DOHH2 (cell line): ENCODE measurements around the gene IRF9.

ENCODE experiments used
- H3F3A ChIP-seq: fragments of 200-600 bp; sonication (generic), shearing (Covaris generic); 2 replicates; pipeline ENCODE4 v1.6.0; 2016; ENCODE audit warnings: antibody characterized with exemption, mild to moderate bottlenecking; ENCODE audit not compliant: control insufficient read depth, insufficient read depth
- H3K27ac ChIP-seq: fragments of 200-600 bp; sonication (generic); 2 replicates; pipeline ENCODE4 v1.5.1; 2014; ENCODE audit warnings: low read depth, mild to moderate bottlenecking, low read length, moderate library complexity
- H3K27me3 ChIP-seq: fragments of 200-600 bp; sonication (generic); 2 replicates; pipeline ENCODE4 v1.6.1; 2014; ENCODE audit warnings: mild to moderate bottlenecking, low read length, mixed read lengths; ENCODE audit not compliant: control insufficient read depth
- H3K36me3 ChIP-seq: fragments of 200-600 bp; sonication (generic); 2 replicates; pipeline ENCODE4 v1.6.1; 2014; ENCODE audit warnings: mild to moderate bottlenecking, low read length, moderate library complexity, mixed read lengths; ENCODE audit not compliant: control insufficient read depth
- H3K4me1 ChIP-seq: fragments of 200-600 bp; sonication (generic); 2 replicates; pipeline ENCODE4 v1.6.1; 2014; ENCODE audit warnings: mild to moderate bottlenecking, low read length, mixed read lengths; ENCODE audit not compliant: control insufficient read depth
- H3K4me2 ChIP-seq: fragments of 200-600 bp; sonication (generic); 2 replicates; pipeline ENCODE4 v1.6.0; 2014; ENCODE audit warnings: mild to moderate bottlenecking, low read length, moderate library complexity
- H3K4me3 ChIP-seq: fragments of 200-600 bp; sonication (generic); 2 replicates; pipeline ENCODE4 v1.5.1; 2014; ENCODE audit warnings: mild to moderate bottlenecking, low read length, mixed read lengths
- H3K79me2 ChIP-seq: fragments of 200-600 bp; sonication (generic); 2 replicates; pipeline ENCODE4 v1.6.1; 2014; ENCODE audit warnings: mild to moderate bottlenecking, low read length, mixed read lengths; ENCODE audit not compliant: control insufficient read depth
- H3K9me2 ChIP-seq: fragments of 200-600 bp; sonication (generic); replicated peaks from 2 replicates; pipeline ENCODE4 v1.6.1; 2014; ENCODE audit warnings: mild to moderate bottlenecking, low read length, mixed read lengths; ENCODE audit not compliant: control insufficient read depth
- H3K9me3 ChIP-seq: fragments of 200-600 bp; sonication (generic); 2 replicates; pipeline ENCODE4 v1.6.1; 2014; ENCODE audit warnings: antibody characterized with exemption, low read length, mixed read lengths; ENCODE audit not compliant: control insufficient read depth, insufficient read depth
- H4K20me1 ChIP-seq: fragments of 200-600 bp; sonication (generic); 2 replicates; pipeline ENCODE4 v1.6.0; 2014; ENCODE audit warnings: low read depth, mild to moderate bottlenecking, antibody characterized with exemption, low read length, moderate library complexity; ENCODE audit not compliant: control insufficient read depth, insufficient read depth
- CTCF ChIP-seq: fragments of 200-600 bp; sonication (generic); IDR thresholded peaks from one replicate; pipeline ENCODE4 v1.5.1; 2014; ENCODE audit warnings: antibody characterized with exemption, mild to moderate bottlenecking, low read depth, low read length; ENCODE audit not compliant: poor library complexity, severe bottlenecking
- EZH2phosphoT487 ChIP-seq: fragments of 200-600 bp; sonication (generic); IDR thresholded peaks from 2 replicates; pipeline ENCODE4 v1.6.1; 2017; ENCODE audit warnings: borderline replicate concordance, mild to moderate bottlenecking, antibody characterized with exemption, low read length, moderate library complexity, mixed read lengths

The IRF9 gene

GRCh38 chr14:24130717-24131548 lies 30.1 kb upstream of the IRF9 start:
- Histone ChIP-seq H4K20me1 (no peaks in the 10 kb centered on the region), H3K4me1 (peaks cover 24% of the 10 kb centered on the region), H3K9me2 (no peaks in the 10 kb centered on the region), H3K4me3 (no peak overlapping the region), H3F3A (peaks cover 11% of the 10 kb centered on the region), H3K4me2 (no peak overlapping the region), H3K36me3 (no peaks in the 10 kb centered on the region), H3K27ac (no peak overlapping the region), H3K27me3 (no peaks in the 10 kb centered on the region), H3K79me2 (no peaks in the 10 kb centered on the region), H3K9me3 (no peaks in the 10 kb centered on the region)
- TF ChIP-seq EZH2phosphoT487 = no peak
- TF ChIP-seq CTCF = no peak

- no peaks in the 10 kb centered on the region for H4K20me1 ChIP-seq
- TF ChIP-seq EZH2phosphoT487 (no peak), CTCF (no peak)
- H3K9me2 ChIP-seq = no peaks in the 10 kb centered on the region
- H3K9me3 ChIP-seq = no peaks in the 10 kb centered on the region
- no peaks in the 10 kb centered on the region for H3K27me3 ChIP-seq
- H3K27ac ChIP-seq = no peak overlapping the region
- no peak overlapping the region for H3K4me2 ChIP-seq
- H3K79me2 ChIP-seq = peaks cover 4% of the 10 kb centered on the region
- H3K4me3 ChIP-seq = no peak overlapping the region
- peaks cover 25% of the 10 kb centered on the region for H3K4me1 ChIP-seq
- H3K36me3 ChIP-seq = no peaks in the 10 kb centered on the region
- peaks cover 11% of the 10 kb centered on the region for H3F3A ChIP-seq
These were observed 29.5 kb upstream of the IRF9 start for GRCh38 chr14:24131549-24131966.

- peaks cover 3% of the 10 kb centered on the region for H3K36me3 ChIP-seq
- H3K27me3 ChIP-seq = no peaks in the 10 kb centered on the region
- TF ChIP-seq EZH2phosphoT487 (no peak), CTCF (no peak)
- H3K4me1 ChIP-seq = peaks cover 27% of the 10 kb centered on the region
- no peaks in the 10 kb centered on the region for H4K20me1 ChIP-seq
- H3K9me3 ChIP-seq = no peaks in the 10 kb centered on the region
- H3K4me2 ChIP-seq = no peak overlapping the region
- H3K4me3 ChIP-seq = no peak overlapping the region
- no peak overlapping the region for H3K27ac ChIP-seq
- H3F3A ChIP-seq = peaks cover 9% of the 10 kb centered on the region
- peaks cover 11% of the 10 kb centered on the region for H3K79me2 ChIP-seq
- no peaks in the 10 kb centered on the region for H3K9me2 ChIP-seq
These were observed 28.9 kb upstream of the IRF9 start for GRCh38 chr14:24132061-24132685.
